Measurements from ENCODE around the gene ACTR1B.
"Not testable (repeated sequence)": the region's sequence is repeated elsewhere in the genome, so short reads cannot be mapped to it uniquely, and the experiment has no call there.

The ACTR1B gene

GRCh38 chr2:97688062-97688827 is 24.4 kb upstream of the ACTR1B start:
- DNase-seq (ENCODE audit: low spot score) = no peak

- not testable (repeated sequence) for DNase-seq (ENCODE audit: low spot score)
Measured at GRCh38 chr2:97687235-97687634, 23.4 kb upstream of the ACTR1B start.

GRCh38 chr2:97678298-97678697 is 14.5 kb upstream of the ACTR1B start:
- DNase-seq (ENCODE audit: low spot score) = no peak

GRCh38 chr2:97677480-97677879 is 13.6 kb upstream of the ACTR1B start:
- no peak for DNase-seq (ENCODE audit: low spot score)

GRCh38 chr2:97676620-97677019 is 12.8 kb upstream of the ACTR1B start:
- DNase-seq (ENCODE audit: low spot score) = no peak

GRCh38 chr2:97675430-97676113 is 11.7 kb upstream of the ACTR1B start:
- DNase-seq (ENCODE audit: low spot score) = no peak

- DNase-seq (ENCODE audit: low spot score) = no peak
Measured at GRCh38 chr2:97673915-97674283, 10.1 kb upstream of the ACTR1B start.

GRCh38 chr2:97673182-97673914 is 9.5 kb upstream of the ACTR1B start:
- no peak for DNase-seq (ENCODE audit: low spot score)

- DNase-seq (ENCODE audit: low spot score) = not testable (repeated sequence)
Measured at GRCh38 chr2:97672606-97673140, 8.8 kb upstream of the ACTR1B start.

GRCh38 chr2:97671526-97671925 is 7.7 kb upstream of the ACTR1B start:
- no peak for DNase-seq (ENCODE audit: low spot score)

- no peak for DNase-seq (ENCODE audit: low spot score)
Measured at GRCh38 chr2:97670471-97670870, 6.6 kb upstream of the ACTR1B start.

- no peak for DNase-seq (ENCODE audit: low spot score)
Measured at GRCh38 chr2:97669448-97669847, 5.6 kb upstream of the ACTR1B start, which contains the start of gene C2orf92. TSS of gene C2orf92 (plus strand) at chr2:97669713. CDS start at chr2:97669789, 76 bp downstream.

GRCh38 chr2:97664636-97664970 is 759 bp upstream of the ACTR1B start:
- no peak for DNase-seq (ENCODE audit: low spot score)

- no peak for DNase-seq (ENCODE audit: low spot score)
Measured at GRCh38 chr2:97663626-97663961, 250 bp downstream of the ACTR1B start.

- peak; percentile 70 for DNase-seq (ENCODE audit: low spot score)
Measured at GRCh38 chr2:97662895-97663625, 784 bp downstream of the ACTR1B start.

GRCh38 chr2:97662386-97662894 is 1.4 kb downstream of the ACTR1B start:
- DNase-seq (ENCODE audit: low spot score) = no peak

- DNase-seq (ENCODE audit: low spot score) = no peak
Measured at GRCh38 chr2:97661927-97662326, 1.9 kb downstream of the ACTR1B start.

GRCh38 chr2:97660775-97661389 is 3.0 kb downstream of the ACTR1B start:
- no peak for DNase-seq (ENCODE audit: low spot score)

- no peak for DNase-seq (ENCODE audit: low spot score)
Measured at GRCh38 chr2:97660044-97660774, 3.6 kb downstream of the ACTR1B start.

- DNase-seq (ENCODE audit: low spot score) = no peak
Measured at GRCh38 chr2:97659256-97660043, 4.4 kb downstream of the ACTR1B start.
